ENCODE measurements around the gene TREH. TPM values are rescaled to one million over a fixed set of nuclear protein-coding genes. Genes with fewer than 3 reads are reported as not detected.
A peak's percentile ranks its signal among the peaks of the same experiment; 100 is the strongest.

TREH gene
- total and polyA plus RNA-seq, 2 donors from 2014 or later, result 1.0 to 10.2 TPM

GRCh38 chr11:118628432-118628831 is 51.0 kb downstream of the TREH start:
- no peak overlapping the region for H3K9ac ChIP-seq (ENCODE audit: low read length in 3 of 3)
- peaks cover 4 to 54% (median 33%) of the 10 kb centered on the region in 3 donors for H3K36me3 ChIP-seq (ENCODE audit: control insufficient read depth in 2 of 3, insufficient read depth in 3 of 3, low read length in 3 of 3)
- no peaks in the 10 kb centered on the region for H3K27me3 ChIP-seq (ENCODE audit: control insufficient read depth, insufficient read depth, low read length)
- DNase-seq, result no peak
- H3K4me3 ChIP-seq (ENCODE audit: low read length in 3 of 3), result no peak overlapping the region
- FAIRE-seq, result no peak
- no peak overlapping the region for H3K27ac ChIP-seq (ENCODE audit: low read depth in 2 of 2, low read length in 2 of 2)
- H3K9me3 ChIP-seq (ENCODE audit: control insufficient read depth in 2 of 3, insufficient read depth in 1 of 3, low read length in 3 of 3), result no peaks in the 10 kb centered on the region
- no peak for TF ChIP-seq CTCF (IDR thresholded peaks at IDR 0.05; ENCODE audit: borderline replicate concordance, extremely low read depth, insufficient read depth)
- H3K4me1 ChIP-seq (ENCODE audit: control insufficient read depth in 2 of 3, insufficient read depth in 2 of 3, low read depth in 1 of 3, low read length in 3 of 3), result peaks cover 0 to 2% (median under 1%) of the 10 kb centered on the region in 3 donors
- intact Hi-C loops (cut with DNase I), result no loop called here

- DNase-seq, result no peak
- peaks cover 0 to 6% (median 5%) of the 10 kb centered on the region in 3 donors for H3K4me1 ChIP-seq (ENCODE audit: control insufficient read depth in 2 of 3, insufficient read depth in 2 of 3, low read depth in 1 of 3, low read length in 3 of 3)
- no peak overlapping the region for H3K27ac ChIP-seq (ENCODE audit: low read depth in 2 of 2, low read length in 2 of 2)
- no peak for TF ChIP-seq CTCF (IDR thresholded peaks at IDR 0.05; ENCODE audit: borderline replicate concordance, extremely low read depth, insufficient read depth)
- peaks cover 4 to 54% (median 33%) of the 10 kb centered on the region in 3 donors for H3K36me3 ChIP-seq (ENCODE audit: control insufficient read depth in 2 of 3, insufficient read depth in 3 of 3, low read length in 3 of 3)
- FAIRE-seq, result no peak
- H3K27me3 ChIP-seq (ENCODE audit: control insufficient read depth, insufficient read depth, low read length), result no peaks in the 10 kb centered on the region
- H3K9ac ChIP-seq (ENCODE audit: low read length in 3 of 3), result no peak overlapping the region
- H3K9me3 ChIP-seq (ENCODE audit: control insufficient read depth in 2 of 3, insufficient read depth in 1 of 3, low read length in 3 of 3), result no peaks in the 10 kb centered on the region
- H3K4me3 ChIP-seq (ENCODE audit: low read length in 3 of 3), result no peak overlapping the region
- intact Hi-C loops (cut with DNase I), result no loop called here
Observed at GRCh38 chr11:118628031-118628430, 51.4 kb downstream of the TREH start.

GRCh38 chr11:118627566-118627965 is 51.9 kb downstream of the TREH start:
- H3K27ac ChIP-seq (ENCODE audit: low read depth in 2 of 2, low read length in 2 of 2), result no peak overlapping the region
- FAIRE-seq (no peak), DNase-seq (peak in 1 of 5 donors; percentile 63)
- H3K36me3 ChIP-seq (ENCODE audit: control insufficient read depth in 2 of 3, insufficient read depth in 3 of 3, low read length in 3 of 3), result peaks cover 4 to 54% (median 33%) of the 10 kb centered on the region in 3 donors
- H3K4me3 ChIP-seq (ENCODE audit: low read length in 3 of 3), result no peak overlapping the region
- no peaks in the 10 kb centered on the region for H3K9me3 ChIP-seq (ENCODE audit: control insufficient read depth in 2 of 3, insufficient read depth in 1 of 3, low read length in 3 of 3)
- no peak overlapping the region for H3K9ac ChIP-seq (ENCODE audit: low read length in 3 of 3)
- intact Hi-C loops (cut with DNase I), result no loop called here
- no peak for TF ChIP-seq CTCF (IDR thresholded peaks at IDR 0.05; ENCODE audit: borderline replicate concordance, extremely low read depth, insufficient read depth)
- peaks cover 0 to 11% (median 9%) of the 10 kb centered on the region in 3 donors for H3K4me1 ChIP-seq (ENCODE audit: control insufficient read depth in 2 of 3, insufficient read depth in 2 of 3, low read depth in 1 of 3, low read length in 3 of 3)
- no peaks in the 10 kb centered on the region for H3K27me3 ChIP-seq (ENCODE audit: control insufficient read depth, insufficient read depth, low read length)

GRCh38 chr11:118625976-118626375 is 53.5 kb downstream of the TREH start:
- no peaks in the 10 kb centered on the region for H3K9me3 ChIP-seq (ENCODE audit: control insufficient read depth in 2 of 3, insufficient read depth in 1 of 3, low read length in 3 of 3)
- intact Hi-C loops (cut with DNase I), result no loop called here
- peaks cover under 1 to 23% (median 20%) of the 10 kb centered on the region in 3 donors for H3K4me1 ChIP-seq (ENCODE audit: control insufficient read depth in 2 of 3, insufficient read depth in 2 of 3, low read depth in 1 of 3, low read length in 3 of 3)
- DNase-seq (peak in 1 of 5 donors; percentile 53), FAIRE-seq (no peak)
- no peak overlapping the region for H3K4me3 ChIP-seq (ENCODE audit: low read length in 3 of 3)
- TF ChIP-seq CTCF (IDR thresholded peaks at IDR 0.05; ENCODE audit: borderline replicate concordance, extremely low read depth, insufficient read depth), result no peak
- no peaks in the 10 kb centered on the region for H3K27me3 ChIP-seq (ENCODE audit: control insufficient read depth, insufficient read depth, low read length)
- H3K36me3 ChIP-seq (ENCODE audit: control insufficient read depth in 2 of 3, insufficient read depth in 3 of 3, low read length in 3 of 3), result peaks cover 4 to 38% (median 30%) of the 10 kb centered on the region in 3 donors
- no peak overlapping the region for H3K9ac ChIP-seq (ENCODE audit: low read length in 3 of 3)
- H3K27ac ChIP-seq (ENCODE audit: low read depth in 2 of 2, low read length in 2 of 2), result no peak overlapping the region

All from kidney (tissue), 14 donors.